ENCODE results near the gene VCAN. TPM values are rescaled to one million over a fixed set of nuclear protein-coding genes. Genes with fewer than 3 reads are reported as not detected.

Gene VCAN
- total RNA-seq, 4 donors from 2014 or later = 21.2 to 44.1 (median 36.5) TPM

- no peak for DNase-seq (ENCODE audit: low spot score in 2 of 2)
- intact Hi-C loops (cut with DNase I; ENCODE audit: low total_unique reads) = no loop called here
- no peak overlapping the region for H3K4me3 ChIP-seq (ENCODE audit: low read depth, poor library complexity, severe bottlenecking)
- no peak for TF ChIP-seq POLR2A (IDR thresholded peaks at IDR 0.05)
- 64 to 75% methylated on average over 4 of the region's 4 CpGs for WGBS, 2 donors
Observed at GRCh38 chr5:83441747-83442146, 29.8 kb upstream of the VCAN start.

- no peak overlapping the region for H3K4me3 ChIP-seq (ENCODE audit: low read depth, poor library complexity, severe bottlenecking)
- TF ChIP-seq CTCF (IDR thresholded peaks at IDR 0.05) = no peak
- no peak for TF ChIP-seq POLR2A (IDR thresholded peaks at IDR 0.05)
- DNase-seq (ENCODE audit: low spot score in 2 of 2) = no peak
- intact Hi-C loops (cut with DNase I; ENCODE audit: low total_unique reads) = no loop called here
- WGBS, 2 donors = 90 to 91% methylated on average over 3 of the region's 3 CpGs
Observed at GRCh38 chr5:83443534-83443933, 28.0 kb upstream of the VCAN start.

GRCh38 chr5:83444445-83444844 is 27.1 kb upstream of the VCAN start:
- intact Hi-C loops (cut with DNase I; ENCODE audit: low total_unique reads) = no loop called here
- 71 to 93% methylated on average over 2 of the region's 2 CpGs for WGBS, 2 donors
- TF ChIP-seq POLR2A (IDR thresholded peaks at IDR 0.05) (no peak), CTCF (IDR thresholded peaks at IDR 0.05) (no peak)
- H3K4me3 ChIP-seq (ENCODE audit: low read depth, poor library complexity, severe bottlenecking) = no peak overlapping the region
- DNase-seq (ENCODE audit: low spot score in 2 of 2) = no peak

GRCh38 chr5:83446253-83446947 is 25.1 kb upstream of the VCAN start:
- no peak for DNase-seq (ENCODE audit: low spot score in 2 of 2)
- WGBS, 2 donors = 82 to 87% methylated on average over 4 of the region's 4 CpGs
- no peak overlapping the region for H3K4me3 ChIP-seq (ENCODE audit: low read depth, poor library complexity, severe bottlenecking)
- intact Hi-C loops (cut with DNase I; ENCODE audit: low total_unique reads) = no loop called here
- TF ChIP-seq CTCF (IDR thresholded peaks at IDR 0.05) (no peak), POLR2A (IDR thresholded peaks at IDR 0.05) (no peak)

DNA sequence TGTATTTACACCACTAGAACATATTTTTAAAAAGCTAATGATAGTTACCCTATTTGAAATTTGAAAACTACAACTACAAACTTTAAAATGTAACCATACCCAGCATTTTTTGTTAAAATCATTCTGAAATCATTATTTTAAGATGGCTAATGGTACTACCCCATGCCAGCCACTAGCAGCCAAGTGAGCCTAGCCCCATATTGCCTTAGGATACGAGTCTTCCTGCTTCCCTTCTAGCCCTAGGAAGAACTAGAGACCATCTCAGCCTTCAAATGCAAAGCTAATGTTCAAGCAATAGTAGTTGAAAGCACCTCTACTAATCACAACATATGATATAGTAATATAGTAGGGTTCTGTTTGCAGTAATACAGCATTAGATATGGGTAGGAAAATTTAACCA is 24.0 kb upstream of the VCAN start:
- H3K4me3 ChIP-seq (ENCODE audit: low read depth, poor library complexity, severe bottlenecking) = no peak overlapping the region
- intact Hi-C loops (cut with DNase I; ENCODE audit: low total_unique reads) = no loop called here
- DNase-seq (ENCODE audit: low spot score in 2 of 2) = no peak
- TF ChIP-seq POLR2A (IDR thresholded peaks at IDR 0.05) (no peak), CTCF (IDR thresholded peaks at IDR 0.05) (no peak)
- 94 to 97% methylated on average over 1 of the region's 1 CpG for WGBS, 2 donors

- intact Hi-C loops (cut with DNase I; ENCODE audit: low total_unique reads) = no loop called here
- 62 to 83% methylated on average over 4 of the region's 4 CpGs for WGBS, 2 donors
- TF ChIP-seq POLR2A (IDR thresholded peaks at IDR 0.05) (no peak), CTCF (IDR thresholded peaks at IDR 0.05) (no peak)
Observed at GRCh38 chr5:83450183-83450966, 21.2 kb upstream of the VCAN start.

More at GRCh38 chr5:83450183-83450966, 21.2 kb upstream of the VCAN start:
- no peak overlapping the region for H3K4me3 ChIP-seq (ENCODE audit: low read depth, poor library complexity, severe bottlenecking)
- DNase-seq (ENCODE audit: low spot score in 2 of 2) = no peak
